ENCODE measurements around the gene ASIC4. TPM values are rescaled to one million over a fixed set of nuclear protein-coding genes. Genes with fewer than 3 reads are reported as not detected.

ASIC4 gene
- total RNA-seq, 4 donors from 2014 or later: not detected

- H3K27ac ChIP-seq: no peak overlapping the region
- 61% methylated on average over 9 of the region's 9 CpGs; no CpG with 5 or more reads in 1 of the 2 donors for WGBS, 2 donors (ENCODE audit: low coverage in 1 of 2)
- in situ Hi-C loops (cut with MboI; ENCODE audit: low pct_ligation_motif_present in 1 of 4, low pct_unique_long_range_greater_than_20kb in 1 of 4, low sequenced_read_pairs in 3 of 4) (loop anchor here in 3 of 4 donors (10.0 kb wide), 2 partner anchors 51 to 121 kb away; no protein-coding TSS in a partner anchor), intact Hi-C loops (cut with DNase I; ENCODE audit: low total_unique reads) (no loop called here)
- H3K27me3 ChIP-seq: peaks cover 93% of the 10 kb centered on the region
- no peak for DNase-seq
- peaks cover 8 to 23% (median 11%) of the 10 kb centered on the region in 4 donors for H3K4me1 ChIP-seq
- TF ChIP-seq EP300 (IDR thresholded peaks at IDR 0.05; ENCODE audit: low read depth): no peak
- TF ChIP-seq, protein P1, sequence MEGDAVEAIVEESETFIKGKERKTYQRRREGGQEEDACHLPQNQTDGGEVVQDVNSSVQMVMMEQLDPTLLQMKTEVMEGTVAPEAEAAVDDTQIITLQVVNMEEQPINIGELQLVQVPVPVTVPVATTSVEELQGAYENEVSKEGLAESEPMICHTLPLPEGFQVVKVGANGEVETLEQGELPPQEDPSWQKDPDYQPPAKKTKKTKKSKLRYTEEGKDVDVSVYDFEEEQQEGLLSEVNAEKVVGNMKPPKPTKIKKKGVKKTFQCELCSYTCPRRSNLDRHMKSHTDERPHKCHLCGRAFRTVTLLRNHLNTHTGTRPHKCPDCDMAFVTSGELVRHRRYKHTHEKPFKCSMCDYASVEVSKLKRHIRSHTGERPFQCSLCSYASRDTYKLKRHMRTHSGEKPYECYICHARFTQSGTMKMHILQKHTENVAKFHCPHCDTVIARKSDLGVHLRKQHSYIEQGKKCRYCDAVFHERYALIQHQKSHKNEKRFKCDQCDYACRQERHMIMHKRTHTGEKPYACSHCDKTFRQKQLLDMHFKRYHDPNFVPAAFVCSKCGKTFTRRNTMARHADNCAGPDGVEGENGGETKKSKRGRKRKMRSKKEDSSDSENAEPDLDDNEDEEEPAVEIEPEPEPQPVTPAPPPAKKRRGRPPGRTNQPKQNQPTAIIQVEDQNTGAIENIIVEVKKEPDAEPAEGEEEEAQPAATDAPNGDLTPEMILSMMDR (IDR thresholded peaks at IDR 0.05): no peak
- TF ChIP-seq POLR2AphosphoS5 (IDR thresholded peaks at IDR 0.05): no peak
- no peak for TF ChIP-seq POLR2A (IDR thresholded peaks at IDR 0.05)
- no peak overlapping the region for H3K4me3 ChIP-seq
- no peaks in the 10 kb centered on the region for H3K36me3 ChIP-seq
- no peaks in the 10 kb centered on the region for H3K9me3 ChIP-seq
Observed at GRCh38 chr2:219525533-219526232, 11.4 kb downstream of the ASIC4 start.

GRCh38 chr2:219526320-219527075 lies 12.2 kb downstream of the ASIC4 start:
- no peak overlapping the region for H3K4me3 ChIP-seq
- no peaks in the 10 kb centered on the region for H3K9me3 ChIP-seq
- no peak overlapping the region for H3K27ac ChIP-seq
- intact Hi-C loops (cut with DNase I; ENCODE audit: low total_unique reads): no loop called here
- in situ Hi-C loops (cut with MboI; ENCODE audit: low pct_ligation_motif_present in 1 of 4, low pct_unique_long_range_greater_than_20kb in 1 of 4, low sequenced_read_pairs in 3 of 4): loop anchor here in 3 of 4 donors (10.0 kb wide), 2 partner anchors 52 to 122 kb away; no protein-coding TSS in a partner anchor
- no peak for TF ChIP-seq POLR2A (IDR thresholded peaks at IDR 0.05)
- no peak for TF ChIP-seq EP300 (IDR thresholded peaks at IDR 0.05; ENCODE audit: low read depth)
- H3K4me1 ChIP-seq: peaks cover 8 to 23% (median 11%) of the 10 kb centered on the region in 4 donors
- H3K27me3 ChIP-seq: peaks cover 94% of the 10 kb centered on the region
- H3K36me3 ChIP-seq: no peaks in the 10 kb centered on the region
- no peak for DNase-seq
- WGBS, 2 donors (ENCODE audit: low coverage in 1 of 2): 50 to 54% methylated on average over 2 to 11 of the region's 11 CpGs

DNA sequence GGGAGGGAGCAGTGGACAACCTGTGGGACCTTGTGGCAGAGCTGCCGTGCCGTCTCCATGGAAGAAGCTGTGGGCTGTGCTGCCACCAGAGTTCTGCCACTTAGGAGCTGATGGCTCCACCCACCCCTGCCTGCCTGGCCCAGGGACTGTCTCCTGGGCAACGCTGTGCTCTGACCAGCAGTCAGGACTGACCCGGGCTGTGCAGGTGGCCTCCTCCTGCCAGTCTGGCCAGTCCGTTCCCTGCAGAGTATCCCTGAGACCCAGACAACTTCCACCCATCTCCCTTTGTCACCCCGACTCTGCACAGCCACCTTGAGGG lies 12.8 kb downstream of the ASIC4 start:
- Histone ChIP-seq H3K4me1 (peaks cover 8 to 18% (median 11%) of the 10 kb centered on the region in 4 donors), H3K27me3 (peaks cover 92% of the 10 kb centered on the region), H3K27ac (no peak overlapping the region), H3K36me3 (no peaks in the 10 kb centered on the region), H3K4me3 (no peak overlapping the region), H3K9me3 (no peaks in the 10 kb centered on the region)
- 54% methylated on average over 4 of the region's 6 CpGs; no CpG with 5 or more reads in 1 of the 2 donors for WGBS, 2 donors (ENCODE audit: low coverage in 1 of 2)
- in situ Hi-C loops (cut with MboI; ENCODE audit: low pct_ligation_motif_present in 1 of 4, low pct_unique_long_range_greater_than_20kb in 1 of 4, low sequenced_read_pairs in 3 of 4): loop anchor here in 3 of 4 donors (10.0 kb wide), 2 partner anchors 52 to 122 kb away; no protein-coding TSS in a partner anchor
- TF ChIP-seq POLR2A (IDR thresholded peaks at IDR 0.05) (no peak), POLR2AphosphoS5 (IDR thresholded peaks at IDR 0.05) (no peak), EP300 (IDR thresholded peaks at IDR 0.05; ENCODE audit: low read depth) (no peak)
- TF ChIP-seq, protein P1 (IDR thresholded peaks at IDR 0.05): no peak
- no peak for DNase-seq
- intact Hi-C loops (cut with DNase I; ENCODE audit: low total_unique reads): no loop called here

GRCh38 chr2:219527472-219527871 lies 13.2 kb downstream of the ASIC4 start:
- H3K27ac ChIP-seq: no peak overlapping the region
- no peak for TF ChIP-seq EP300 (IDR thresholded peaks at IDR 0.05; ENCODE audit: low read depth)
- TF ChIP-seq, protein P1 (IDR thresholded peaks at IDR 0.05): no peak
- no peak for TF ChIP-seq POLR2AphosphoS5 (IDR thresholded peaks at IDR 0.05)
- TF ChIP-seq POLR2A (IDR thresholded peaks at IDR 0.05): no peak
- no peak for DNase-seq
- in situ Hi-C loops (cut with MboI; ENCODE audit: low pct_ligation_motif_present in 1 of 4, low pct_unique_long_range_greater_than_20kb in 1 of 4, low sequenced_read_pairs in 3 of 4): loop anchor here in 3 of 4 donors (10.0 kb wide), 2 partner anchors 53 to 123 kb away; no protein-coding TSS in a partner anchor
- H3K36me3 ChIP-seq: no peaks in the 10 kb centered on the region
- no peaks in the 10 kb centered on the region for H3K9me3 ChIP-seq
- H3K4me3 ChIP-seq: no peak overlapping the region
- H3K27me3 ChIP-seq: peaks cover 91% of the 10 kb centered on the region
- intact Hi-C loops (cut with DNase I; ENCODE audit: low total_unique reads): no loop called here
- whole genome bisulfite sequencing, 2 donors (ENCODE audit: low coverage in 1 of 2): 29 to 61% methylated on average over 1 to 5 of the region's 5 CpGs
- peaks cover 5 to 14% (median 9%) of the 10 kb centered on the region in 4 donors for H3K4me1 ChIP-seq

All from transverse colon (tissue), 4 donors.